Nephron progenitor cell (in vitro differentiated cells): ENCODE data around the gene CCZ1B.
"Not testable (repeated sequence)": the region's sequence is repeated elsewhere in the genome, so short reads cannot be mapped to it uniquely, and the experiment has no call there.

ENCODE experiments used
- DNase-seq: peaks from one replicate; pipeline ENCODE4 v3.0.0; 2021
- H3K27ac Mint-ChIP-seq: 2 replicates; pipeline ENCODE4 v1.8.0; 2021; ENCODE audit warnings: mild to moderate bottlenecking, moderate library complexity, mixed read lengths
- H3K27me3 Mint-ChIP-seq: 2 replicates; pipeline ENCODE4 v1.8.0; 2021; ENCODE audit warnings: mild to moderate bottlenecking, low read depth, mixed read lengths; ENCODE audit not compliant: poor library complexity
- H3K36me3 Mint-ChIP-seq: 2 replicates; pipeline ENCODE4 v1.8.0; 2021; ENCODE audit warnings: low read depth, mixed read lengths
- H3K4me1 Mint-ChIP-seq: 2 replicates; pipeline ENCODE4 v1.8.0; 2021; ENCODE audit warnings: mixed read lengths
- H3K4me3 Mint-ChIP-seq: 2 replicates; pipeline ENCODE4 v1.8.0; 2021; ENCODE audit warnings: mild to moderate bottlenecking, moderate library complexity, mixed read lengths
- H3K9me3 Mint-ChIP-seq: 2 replicates; pipeline ENCODE4 v1.8.0; 2021; ENCODE audit warnings: mild to moderate bottlenecking, moderate library complexity, mixed read lengths
- CTCF ChIP-seq: fragments of 200-600 bp; sonication (generic); IDR thresholded peaks from 2 replicates; pipeline ENCODE4 v1.5.0; 2021; ENCODE audit warnings: antibody characterized with exemption

The CCZ1B gene

GRCh38 chr7:6847751-6848150 is 21.7 kb upstream of the CCZ1B start:
- not testable (repeated sequence) for H3K36me3 Mint-ChIP-seq, H3K9me3 Mint-ChIP-seq, H3K4me3 Mint-ChIP-seq, DNase-seq, H3K27ac Mint-ChIP-seq, H3K4me1 Mint-ChIP-seq
- peaks cover 25% of the 10 kb centered on the region for H3K27me3 Mint-ChIP-seq

- not testable (repeated sequence) for H3K27ac Mint-ChIP-seq, H3K36me3 Mint-ChIP-seq, DNase-seq, H3K9me3 Mint-ChIP-seq, H3K4me1 Mint-ChIP-seq, H3K4me3 Mint-ChIP-seq
- H3K27me3 Mint-ChIP-seq: peaks cover 38% of the 10 kb centered on the region
Observed at GRCh38 chr7:6845971-6846449, 19.9 kb upstream of the CCZ1B start.

DNA sequence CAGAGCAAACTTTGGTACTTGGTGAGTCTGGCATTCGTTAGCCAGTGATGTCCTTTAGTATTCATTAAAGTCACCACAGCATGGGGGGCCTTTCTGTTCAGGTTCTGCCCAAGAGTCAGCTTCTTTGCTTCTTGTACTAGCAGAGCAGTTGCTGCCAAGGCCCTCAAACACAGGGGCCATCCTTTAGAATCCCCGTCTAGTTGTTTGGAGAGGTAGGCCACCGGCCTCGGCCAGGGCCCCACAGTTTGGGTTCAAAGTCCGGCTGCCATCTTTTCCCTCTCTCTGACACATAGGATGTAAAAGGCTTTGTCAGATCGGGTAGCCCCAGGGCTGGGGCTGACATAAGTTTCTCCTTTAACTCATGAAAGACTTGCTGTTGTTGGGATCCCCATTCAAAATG is 17.6 kb upstream of the CCZ1B start:
- DNase-seq, H3K36me3 Mint-ChIP-seq, H3K4me3 Mint-ChIP-seq, H3K9me3 Mint-ChIP-seq, H3K4me1 Mint-ChIP-seq, H3K27ac Mint-ChIP-seq: not testable (repeated sequence)
- peaks cover 38% of the 10 kb centered on the region for H3K27me3 Mint-ChIP-seq

DNA sequence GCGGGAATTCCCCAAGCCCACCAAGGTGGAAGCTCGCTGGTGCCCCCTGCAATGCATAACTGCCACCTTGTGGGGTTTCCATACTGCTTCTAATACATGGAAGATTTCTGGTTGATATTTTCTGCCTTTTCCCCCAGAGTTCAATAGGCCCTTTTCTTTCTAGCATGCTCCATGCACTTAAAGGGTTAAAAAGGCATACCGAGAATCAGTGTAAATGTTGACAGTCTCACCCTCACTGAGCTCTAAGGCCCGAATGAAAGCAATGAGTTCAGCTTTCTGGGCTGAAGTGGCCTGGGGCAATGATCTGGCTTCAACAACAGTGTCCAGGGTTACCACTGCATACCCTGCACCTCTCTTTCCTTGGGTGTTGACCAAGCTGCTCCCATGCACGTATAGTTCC is 17.0 kb upstream of the CCZ1B start:
- H3K9me3 Mint-ChIP-seq, H3K4me3 Mint-ChIP-seq, DNase-seq, H3K4me1 Mint-ChIP-seq, H3K27ac Mint-ChIP-seq, H3K36me3 Mint-ChIP-seq: not testable (repeated sequence)
- peaks cover 33% of the 10 kb centered on the region for H3K27me3 Mint-ChIP-seq

DNA sequence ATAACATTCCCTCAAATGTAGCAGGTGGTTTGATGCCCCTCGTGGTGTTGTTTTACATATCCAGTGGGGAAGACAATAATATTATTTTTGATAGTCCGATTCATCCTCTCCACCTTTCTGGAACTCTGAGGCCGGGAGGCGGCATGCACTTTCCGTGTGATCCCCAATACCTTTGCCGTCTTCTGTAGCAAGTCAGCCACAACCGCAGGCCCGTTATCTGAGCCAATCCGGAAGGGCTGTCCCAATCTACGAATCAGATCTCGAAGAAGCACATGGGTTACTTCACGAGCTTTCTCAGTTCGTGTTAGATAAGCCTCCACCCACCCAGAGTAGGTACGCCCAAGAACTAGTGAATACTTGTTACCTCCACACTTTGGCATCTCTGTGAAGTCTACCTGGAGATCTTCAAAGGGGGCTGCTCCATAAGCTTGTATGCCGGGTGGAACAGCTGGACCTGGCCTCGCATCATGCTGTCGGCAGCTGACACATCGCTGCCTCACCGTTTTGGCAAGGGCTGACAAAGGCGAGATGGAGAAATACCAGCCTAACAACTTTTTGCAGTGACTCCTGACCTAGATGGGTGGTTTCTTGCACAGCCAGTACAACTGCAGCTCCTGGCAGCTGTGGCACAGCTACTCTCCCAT is 16.3 kb upstream of the CCZ1B start:
- not testable (repeated sequence) for H3K36me3 Mint-ChIP-seq, H3K4me3 Mint-ChIP-seq, H3K27ac Mint-ChIP-seq, H3K9me3 Mint-ChIP-seq, DNase-seq, H3K4me1 Mint-ChIP-seq
- H3K27me3 Mint-ChIP-seq: peaks cover 37% of the 10 kb centered on the region

DNA sequence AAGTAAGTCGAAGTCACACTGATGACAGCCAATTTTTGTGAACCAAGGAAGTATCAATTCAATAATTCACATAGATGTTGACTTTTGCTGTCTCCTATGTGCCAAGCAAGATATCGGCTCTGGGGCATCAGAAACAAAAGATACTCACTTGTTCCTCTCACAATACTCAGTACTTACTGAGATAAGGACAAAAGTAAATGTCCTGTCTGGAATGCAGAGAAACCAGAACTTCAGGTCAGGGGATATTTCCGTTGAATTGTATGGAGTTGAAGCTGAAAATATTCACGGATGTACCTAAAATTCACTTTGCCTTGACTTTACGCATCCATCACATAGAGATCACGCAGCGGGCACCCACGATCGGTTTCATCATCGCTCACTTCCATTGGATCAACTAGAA is 11.0 kb upstream of the CCZ1B start:
- H3K4me1 Mint-ChIP-seq: not testable (repeated sequence)

DNA sequence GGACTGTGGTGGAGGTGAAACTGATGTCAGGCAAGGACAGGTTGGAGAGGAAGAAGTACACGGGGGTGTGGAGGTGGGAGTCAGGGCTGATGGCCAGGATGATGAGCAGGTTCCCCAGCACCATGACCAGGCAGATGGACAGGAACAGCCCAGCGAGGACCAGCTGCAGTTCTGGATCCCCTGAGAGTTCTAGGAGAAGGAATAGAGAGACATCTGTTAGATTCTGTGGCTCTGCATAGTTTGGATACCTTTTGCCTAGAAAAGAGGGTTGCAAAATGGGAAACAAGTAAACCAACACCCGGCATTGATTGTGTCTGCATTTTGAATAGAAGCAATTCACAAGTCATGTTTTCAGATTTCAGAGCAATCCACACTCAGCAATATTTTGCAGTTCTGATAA is 9.4 kb upstream of the CCZ1B start:
- peaks cover 50% of the 10 kb centered on the region for H3K27me3 Mint-ChIP-seq
- not testable (repeated sequence) for H3K27ac Mint-ChIP-seq, H3K36me3 Mint-ChIP-seq, H3K9me3 Mint-ChIP-seq, H3K4me3 Mint-ChIP-seq, H3K4me1 Mint-ChIP-seq, DNase-seq

More for the DNA sequence above, 11.0 kb upstream of the CCZ1B start:
- not testable (repeated sequence) for H3K27ac Mint-ChIP-seq, DNase-seq, H3K36me3 Mint-ChIP-seq, H3K4me3 Mint-ChIP-seq, H3K9me3 Mint-ChIP-seq
- H3K27me3 Mint-ChIP-seq: peaks cover 45% of the 10 kb centered on the region

GRCh38 chr7:6833636-6834035 is 7.6 kb upstream of the CCZ1B start:
- no peak overlapping the region for H3K4me3 Mint-ChIP-seq
- peaks cover 68% of the 10 kb centered on the region for H3K27me3 Mint-ChIP-seq
- DNase-seq: no peak
- H3K4me1 Mint-ChIP-seq: no peaks in the 10 kb centered on the region
- H3K36me3 Mint-ChIP-seq: no peaks in the 10 kb centered on the region
- H3K9me3 Mint-ChIP-seq: peaks cover 4% of the 10 kb centered on the region
- TF ChIP-seq CTCF: no peak
- H3K27ac Mint-ChIP-seq: no peak overlapping the region

- Mint-ChIP-seq H3K4me1 (no peaks in the 10 kb centered on the region), H3K27me3 (peaks cover 69% of the 10 kb centered on the region), H3K27ac (no peak overlapping the region), H3K4me3 (no peak overlapping the region), H3K36me3 (no peaks in the 10 kb centered on the region), H3K9me3 (peaks cover 7% of the 10 kb centered on the region)
- no peak for TF ChIP-seq CTCF
- no peak for DNase-seq
Observed at GRCh38 chr7:6831018-6831725, 5.1 kb upstream of the CCZ1B start.

- not testable (repeated sequence) for H3K9me3 Mint-ChIP-seq, H3K27ac Mint-ChIP-seq, DNase-seq, H3K36me3 Mint-ChIP-seq, H3K4me3 Mint-ChIP-seq, H3K4me1 Mint-ChIP-seq
- peaks cover 59% of the 10 kb centered on the region for H3K27me3 Mint-ChIP-seq
Observed at GRCh38 chr7:6830026-6830425, 4.0 kb upstream of the CCZ1B start.

- not testable (repeated sequence) for H3K9me3 Mint-ChIP-seq, H3K36me3 Mint-ChIP-seq, DNase-seq, H3K4me1 Mint-ChIP-seq, H3K4me3 Mint-ChIP-seq, H3K27ac Mint-ChIP-seq
- H3K27me3 Mint-ChIP-seq: peaks cover 55% of the 10 kb centered on the region
Observed at GRCh38 chr7:6829616-6830015, 3.5 kb upstream of the CCZ1B start.

DNA sequence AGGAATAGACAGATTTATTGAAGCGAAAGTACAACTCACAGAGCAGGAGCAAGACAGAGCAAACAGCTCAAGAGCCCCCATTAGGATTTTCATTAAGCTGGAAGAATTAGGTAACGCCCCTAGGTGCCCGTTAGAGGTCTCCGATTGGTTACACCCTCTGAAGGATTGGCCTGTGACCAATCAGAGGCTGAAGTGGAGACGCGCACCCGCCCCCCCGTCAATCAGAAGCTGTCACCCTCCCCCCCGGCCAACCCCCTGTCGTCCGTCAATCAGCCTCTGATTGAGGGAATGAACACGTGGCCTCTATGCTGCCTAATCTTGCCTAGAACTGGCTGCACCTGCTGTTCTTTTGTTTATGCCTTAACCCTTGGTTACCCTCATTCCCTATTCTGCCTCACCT is 1.1 kb upstream of the CCZ1B start:
- not testable (repeated sequence) for H3K36me3 Mint-ChIP-seq, H3K27ac Mint-ChIP-seq, H3K9me3 Mint-ChIP-seq, H3K4me1 Mint-ChIP-seq, DNase-seq
- Mint-ChIP-seq H3K27me3 (peaks cover 47% of the 10 kb centered on the region), H3K4me3 (peak overlapping the region; percentile 69)
